GM13976 (cell line): Measurements from ENCODE around the gene ZFYVE27.

Experiments
- DNase-seq: peaks from one replicate; pipeline ENCODE4 v3.0.0; 2012; ENCODE audit warnings: low spot score
- CTCF ChIP-seq: IDR thresholded peaks from 2 replicates; pipeline ENCODE4 v1.5.1; 2012; ENCODE audit warnings: borderline replicate concordance, mild to moderate bottlenecking; ENCODE audit not compliant: insufficient read depth; ENCODE audit errors: extremely low read depth, missing control alignments, control extremely low read depth
- in situ Hi-C: fragments of 300-500 bp; cut with MboI; formaldehyde crosslinking; loops from one replicate; pipeline ENCODE4 v1.12.0; 2022; ENCODE audit warnings: low sequenced_read_pairs, mixed read lengths, inconsistent platforms; ENCODE audit not compliant: unreplicated experiment

The ZFYVE27 gene

GRCh38 chr10:97724341-97724941 is 12.5 kb upstream of the ZFYVE27 start:
- DNase-seq, result no peak
- no peak for TF ChIP-seq CTCF
- in situ Hi-C loops, result no loop called here

GRCh38 chr10:97726636-97727178 is 10.2 kb upstream of the ZFYVE27 start:
- no peak for TF ChIP-seq CTCF
- in situ Hi-C loops, result no loop called here
- DNase-seq, result no peak

DNA sequence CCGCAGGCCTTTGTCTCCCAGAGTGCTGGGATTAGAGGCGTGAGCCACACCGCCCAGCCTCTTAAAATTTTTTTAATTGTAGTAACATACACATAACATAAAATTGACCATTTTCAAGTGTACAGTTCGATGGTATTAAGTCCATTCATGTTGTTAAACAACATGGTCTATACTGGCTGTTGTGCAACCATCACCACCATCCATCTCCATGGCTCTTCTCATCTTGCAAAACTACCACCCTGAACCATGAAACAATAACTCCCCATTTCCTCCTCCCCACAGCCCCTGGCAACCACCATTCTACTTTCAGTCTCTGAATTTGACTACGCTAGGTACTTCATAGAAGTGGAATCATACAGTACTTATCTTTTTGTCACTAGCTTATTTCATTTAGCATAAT is 7.9 kb upstream of the ZFYVE27 start:
- no peak for DNase-seq
- in situ Hi-C loops, result no loop called here
- TF ChIP-seq CTCF, result no peak

DNA sequence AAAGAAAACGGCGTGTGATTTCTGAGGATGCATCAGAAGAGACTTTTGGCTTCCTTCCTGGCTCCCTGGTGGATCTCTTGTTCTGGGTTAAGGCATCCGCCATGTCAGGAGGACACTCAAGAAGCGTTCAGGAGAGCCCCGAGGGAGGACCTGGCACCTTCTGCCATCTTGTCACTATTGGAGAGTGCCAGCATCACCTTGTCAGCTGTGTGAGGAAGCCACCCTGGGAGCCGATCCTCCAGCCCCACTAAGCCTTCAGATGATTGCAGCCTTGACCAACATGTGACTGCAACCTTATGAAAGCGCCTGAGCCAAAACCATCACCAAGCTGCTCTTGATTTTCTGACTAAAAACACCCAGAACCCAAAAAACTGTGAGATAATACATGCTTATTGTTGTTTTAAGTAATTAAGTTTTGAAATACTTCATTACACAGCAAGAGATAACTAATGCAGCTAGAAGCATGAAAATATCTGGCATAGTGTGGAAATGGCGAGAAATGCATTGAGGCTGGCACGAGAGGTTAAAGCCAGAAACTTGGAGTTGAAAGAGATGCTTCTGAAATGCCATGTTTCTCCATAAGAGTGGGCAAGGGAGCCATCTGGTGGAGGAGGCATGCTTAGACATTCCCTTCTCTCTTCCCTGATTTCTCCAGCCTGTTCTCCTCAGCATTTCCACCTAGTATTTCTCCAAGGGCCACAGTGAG is 5.4 kb upstream of the ZFYVE27 start:
- in situ Hi-C loops, result no loop called here
- TF ChIP-seq CTCF, result peak; percentile 76
- DNase-seq, result peak; percentile 61

- DNase-seq, result no peak
- TF ChIP-seq CTCF, result no peak
- in situ Hi-C loops, result no loop called here
Observed at GRCh38 chr10:97732052-97732359, 4.9 kb upstream of the ZFYVE27 start.

- DNase-seq, result no peak
- in situ Hi-C loops, result no loop called here
- TF ChIP-seq CTCF, result no peak
Observed at GRCh38 chr10:97733256-97733655, 3.7 kb upstream of the ZFYVE27 start.

DNA sequence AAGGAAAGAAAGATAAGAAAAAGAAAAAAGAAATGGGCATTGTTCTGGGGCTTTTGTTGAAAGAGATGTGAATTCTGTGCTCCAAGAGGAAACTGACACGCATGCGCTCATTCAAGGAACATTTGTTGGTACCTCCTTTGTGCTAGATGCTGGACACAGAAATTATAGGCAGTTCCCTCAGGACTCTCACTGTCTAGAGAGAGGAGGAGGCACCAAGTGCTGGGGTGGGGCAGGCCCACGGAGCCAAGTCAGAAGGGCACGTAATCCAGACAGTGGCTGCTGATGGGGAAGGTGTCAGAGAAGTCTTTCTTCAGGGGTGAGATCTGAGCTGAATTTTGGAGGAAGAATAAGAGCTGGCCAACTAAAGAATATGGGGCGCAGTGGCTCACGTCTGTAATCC is 2.9 kb upstream of the ZFYVE27 start:
- TF ChIP-seq CTCF, result no peak
- in situ Hi-C loops, result no loop called here
- DNase-seq, result no peak
